Calu3 (cell line): ENCODE measurements around the gene PSMB3. TPM values are rescaled to one million over a fixed set of nuclear protein-coding genes. Genes with fewer than 3 reads are reported as not detected.

Experiments used
- BruUV-seq: library from RNA; stranded (reverse); fragments of 400-500 nt; replicated peaks from 2 replicates; lab custom pipeline; 2021; lab: Mats Ljungman, UMichigan
- CTCF ChIA-PET: fragments of 300-600 bp; sonication (Branson Sonifier 250); formaldehyde crosslinking; loops from one replicate; lab custom pipeline; 2022; ENCODE audit warnings: antibody characterized with exemption; lab: Charles Lee
- DNase-seq: peaks from one replicate; pipeline ENCODE4 v3.0.0; 2022
- H3K27ac Mint-ChIP-seq: one replicate; pipeline ENCODE4 v1.8.0; 2022; ENCODE audit warnings: mixed read lengths; ENCODE audit not compliant: unreplicated experiment
- H3K27me3 Mint-ChIP-seq: one replicate; pipeline ENCODE4 v1.8.0; 2022; ENCODE audit warnings: mixed read lengths; ENCODE audit not compliant: unreplicated experiment
- H3K36me3 Mint-ChIP-seq: one replicate; pipeline ENCODE4 v1.8.0; 2022; ENCODE audit warnings: mild to moderate bottlenecking, moderate library complexity, mixed read lengths; ENCODE audit not compliant: insufficient read depth, unreplicated experiment
- H3K4me1 Mint-ChIP-seq: one replicate; pipeline ENCODE4 v1.8.0; 2022; ENCODE audit warnings: mild to moderate bottlenecking, low read depth, mixed read lengths; ENCODE audit not compliant: unreplicated experiment
- H3K4me3 Mint-ChIP-seq: one replicate; pipeline ENCODE4 v1.8.0; 2022; ENCODE audit warnings: mild to moderate bottlenecking, low read depth, moderate library complexity, mixed read lengths; ENCODE audit not compliant: unreplicated experiment
- H3K9me3 Mint-ChIP-seq: one replicate; pipeline ENCODE4 v1.8.0; 2022; ENCODE audit warnings: low read depth, mixed read lengths; ENCODE audit not compliant: unreplicated experiment
- intact Hi-C: fragments of 100-400 bp; cut with micrococcal nuclease; formaldehyde crosslinking; loops from one replicate; pipeline ENCODE4 v1.10.0; 2022; ENCODE audit not compliant: unreplicated experiment
- total RNA-seq: library from RNA; stranded (reverse); gene quantifications from 2 replicates; pipeline ENCODE4 v1.2.3, GENCODE V29; 2022
- TF ChIP-seq, protein P1 (sequence below): fragments of 200-600 bp; IDR thresholded peaks from one replicate; pipeline ENCODE4 v1.8.0; 2022; ENCODE audit warnings: antibody characterized with exemption; ENCODE audit not compliant: unreplicated experiment

Gene PSMB3
- total RNA-seq, 1 experiment from 2014 or later: 935 TPM

DNA sequence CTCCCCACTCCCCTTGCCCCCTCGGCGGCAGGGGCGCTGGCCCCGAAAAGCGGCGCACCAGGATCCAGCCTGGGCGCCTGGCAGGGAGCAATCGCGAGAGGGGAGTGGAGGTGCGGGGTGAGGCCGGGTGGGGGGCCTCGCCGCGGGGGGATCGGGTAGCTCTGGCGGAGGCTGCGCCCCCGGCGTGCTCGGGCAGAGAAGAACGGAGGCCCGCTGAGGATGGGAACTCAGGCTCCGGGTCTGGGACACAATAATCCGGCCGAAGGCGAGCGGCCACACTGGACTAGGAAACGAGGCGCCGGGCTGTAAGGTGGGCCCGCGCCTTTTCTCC is 3.7 kb upstream of the PSMB3 start:
- TF ChIP-seq, protein P1, sequence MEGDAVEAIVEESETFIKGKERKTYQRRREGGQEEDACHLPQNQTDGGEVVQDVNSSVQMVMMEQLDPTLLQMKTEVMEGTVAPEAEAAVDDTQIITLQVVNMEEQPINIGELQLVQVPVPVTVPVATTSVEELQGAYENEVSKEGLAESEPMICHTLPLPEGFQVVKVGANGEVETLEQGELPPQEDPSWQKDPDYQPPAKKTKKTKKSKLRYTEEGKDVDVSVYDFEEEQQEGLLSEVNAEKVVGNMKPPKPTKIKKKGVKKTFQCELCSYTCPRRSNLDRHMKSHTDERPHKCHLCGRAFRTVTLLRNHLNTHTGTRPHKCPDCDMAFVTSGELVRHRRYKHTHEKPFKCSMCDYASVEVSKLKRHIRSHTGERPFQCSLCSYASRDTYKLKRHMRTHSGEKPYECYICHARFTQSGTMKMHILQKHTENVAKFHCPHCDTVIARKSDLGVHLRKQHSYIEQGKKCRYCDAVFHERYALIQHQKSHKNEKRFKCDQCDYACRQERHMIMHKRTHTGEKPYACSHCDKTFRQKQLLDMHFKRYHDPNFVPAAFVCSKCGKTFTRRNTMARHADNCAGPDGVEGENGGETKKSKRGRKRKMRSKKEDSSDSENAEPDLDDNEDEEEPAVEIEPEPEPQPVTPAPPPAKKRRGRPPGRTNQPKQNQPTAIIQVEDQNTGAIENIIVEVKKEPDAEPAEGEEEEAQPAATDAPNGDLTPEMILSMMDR: peak; percentile 21
- Mint-ChIP-seq H3K4me1 (peaks cover 54% of the 10 kb centered on the region), H3K27me3 (no peaks in the 10 kb centered on the region), H3K36me3 (peaks cover 100% of the 10 kb centered on the region), H3K9me3 (no peaks in the 10 kb centered on the region), H3K4me3 (peak overlapping the region; percentile 78), H3K27ac (no peak overlapping the region)
- intact Hi-C loops: loop anchor here (1.0 kb wide), 1 partner anchor 43 kb away; no protein-coding TSS in a partner anchor
- DNase-seq: no peak
- BruUV-seq: no TSS peak
- CTCF ChIA-PET: interaction anchor here (0.6 to 1.8 kb wide), 3 partner anchors 9 to 116 kb away, joined by 3 to 14 read pairs (median 4); partner anchors contain the start of gene CISD3

DNA sequence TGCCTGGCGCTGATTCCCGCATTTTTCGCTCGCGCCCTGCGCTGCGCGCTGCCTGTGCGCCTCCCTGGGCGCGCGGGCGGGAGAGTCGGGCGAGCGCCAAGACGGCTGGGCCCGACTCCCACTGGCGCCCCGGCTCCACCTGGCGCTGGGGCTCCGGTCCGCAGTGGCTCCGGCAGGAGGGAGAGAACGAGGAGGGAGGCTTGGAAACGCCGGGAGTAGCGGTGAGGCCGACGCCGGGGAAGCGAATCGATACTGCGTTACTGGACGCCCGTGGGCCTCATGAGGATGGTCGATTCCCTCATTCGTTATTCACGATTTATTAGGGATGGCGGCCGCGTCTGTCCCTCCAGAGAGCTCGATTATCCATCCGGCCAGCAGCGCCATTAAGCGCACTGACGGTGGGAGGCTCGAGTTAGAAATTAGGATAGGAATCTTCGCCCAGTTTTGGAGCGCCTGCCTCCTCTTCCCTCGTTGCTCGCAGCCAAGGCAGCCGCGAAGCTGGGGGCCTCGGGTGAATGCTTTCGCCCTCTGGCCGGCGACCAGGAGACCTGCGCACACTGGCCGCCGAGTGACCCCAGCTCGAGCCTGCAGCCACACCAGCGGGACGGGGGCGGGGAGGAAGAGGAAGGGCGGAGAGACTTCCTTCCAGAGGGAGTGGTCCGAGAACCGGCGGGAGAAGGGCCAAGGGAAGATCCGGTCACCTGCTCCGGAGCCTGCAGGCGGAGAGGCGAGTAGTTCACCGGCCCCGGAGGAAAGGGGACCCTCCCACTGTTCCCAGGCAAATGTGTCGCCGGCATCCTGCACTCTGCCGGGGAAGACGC is 3.1 kb upstream of the PSMB3 start:
- peak overlapping the region; percentile 78 for H3K4me3 Mint-ChIP-seq
- intact Hi-C loops: loop anchor here (1.0 to 5.0 kb wide), 4 partner anchors 43 to 403 kb away; partner anchors contain the start of gene PLXDC1
- CTCF ChIA-PET: interaction anchor here (0.6 to 1.9 kb wide), 11 partner anchors 9 to 1096 kb away, joined by 3 to 14 read pairs (median 5); partner anchors contain the start of gene CISD3
- TF ChIP-seq, protein P1: no peak
- peaks cover 52% of the 10 kb centered on the region for H3K4me1 Mint-ChIP-seq
- peaks cover 99% of the 10 kb centered on the region for H3K36me3 Mint-ChIP-seq
- peak overlapping the region; percentile 85 for H3K27ac Mint-ChIP-seq
- DNase-seq: peak; percentile 100
- H3K9me3 Mint-ChIP-seq: no peaks in the 10 kb centered on the region
- BruUV-seq: TSS peak; percentile 73
- no peaks in the 10 kb centered on the region for H3K27me3 Mint-ChIP-seq

DNA sequence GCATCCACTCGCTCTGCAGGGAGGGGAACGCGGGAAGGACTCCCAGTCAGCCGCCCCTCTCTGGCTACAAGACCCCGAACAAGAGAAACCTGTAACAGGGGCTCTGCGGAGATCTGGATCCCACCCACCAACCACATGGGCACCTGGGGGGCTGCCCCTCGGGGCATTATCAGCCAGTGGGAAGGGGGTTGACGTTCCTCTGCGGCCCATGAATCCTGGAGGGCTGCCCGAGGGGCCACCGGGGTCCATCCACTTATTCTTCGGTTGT is 2.6 kb upstream of the PSMB3 start:
- intact Hi-C loops: loop anchor here (2.0 to 5.0 kb wide), 3 partner anchors 47 to 402 kb away; partner anchors contain the start of gene PLXDC1
- Mint-ChIP-seq H3K36me3 (peaks cover 98% of the 10 kb centered on the region), H3K27me3 (no peaks in the 10 kb centered on the region), H3K9me3 (no peaks in the 10 kb centered on the region), H3K4me1 (peaks cover 47% of the 10 kb centered on the region), H3K27ac (peak overlapping the region; percentile 85), H3K4me3 (peak overlapping the region; percentile 78)
- BruUV-seq: no TSS peak
- TF ChIP-seq, protein P1: peak; percentile 8
- CTCF ChIA-PET: interaction anchor here (0.9 to 1.9 kb wide), 5 partner anchors 15 to 404 kb away, joined by 3 to 14 read pairs (median 7); partner anchors contain the start of gene CISD3
- DNase-seq: no peak

DNA sequence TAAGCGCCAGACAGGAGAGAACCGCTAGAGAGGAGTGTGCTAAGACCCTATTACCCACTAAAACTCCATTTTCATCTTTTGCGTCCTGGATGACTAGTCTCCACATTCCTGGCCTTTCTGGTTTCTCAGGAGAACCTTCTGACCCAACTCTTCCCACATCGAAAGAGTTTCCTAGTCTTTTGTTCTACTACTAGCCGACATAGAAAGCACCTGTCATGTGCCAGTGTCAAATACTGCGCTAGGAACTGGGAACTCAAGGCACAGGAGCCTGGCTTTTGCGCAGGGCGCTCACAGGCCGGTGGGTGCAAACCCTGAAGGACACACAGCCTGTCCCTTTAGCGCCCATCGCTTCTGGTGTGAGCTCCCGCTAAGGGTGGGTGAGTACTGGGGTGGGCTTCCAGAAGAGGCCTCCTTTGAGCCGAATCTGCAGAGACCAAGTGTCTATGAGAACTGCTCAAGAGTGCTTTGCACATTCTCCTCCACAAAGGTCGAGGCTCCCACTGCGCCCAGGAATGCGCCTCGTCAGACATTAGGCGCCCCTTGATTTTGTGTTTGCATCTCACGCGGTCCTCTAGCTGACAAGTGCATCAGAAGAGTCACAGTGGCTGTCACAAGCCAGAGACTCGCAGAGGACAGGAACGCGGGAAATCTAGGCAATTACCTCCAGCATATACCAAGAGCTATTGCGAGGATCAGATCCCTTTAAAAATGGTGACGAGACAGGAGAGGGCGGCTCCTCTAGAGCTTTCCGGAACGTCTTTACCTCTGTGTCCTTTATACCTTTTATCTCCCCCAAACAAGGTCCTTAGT is 2.0 kb upstream of the PSMB3 start:
- H3K4me1 Mint-ChIP-seq: peaks cover 44% of the 10 kb centered on the region
- CTCF ChIA-PET: interaction anchor here (0.6 to 1.9 kb wide), 9 partner anchors 15 to 496 kb away, joined by 3 to 11 read pairs (median 3); partner anchors contain the start of genes ARHGAP23 and LASP1
- peak overlapping the region; percentile 85 for H3K27ac Mint-ChIP-seq
- no peaks in the 10 kb centered on the region for H3K9me3 Mint-ChIP-seq
- no peaks in the 10 kb centered on the region for H3K27me3 Mint-ChIP-seq
- intact Hi-C loops: loop anchor here (2.0 to 5.0 kb wide), 3 partner anchors 48 to 402 kb away; partner anchors contain the start of gene PLXDC1
- TF ChIP-seq, protein P1: no peak
- peaks cover 92% of the 10 kb centered on the region for H3K36me3 Mint-ChIP-seq
- H3K4me3 Mint-ChIP-seq: peak overlapping the region; percentile 78
- BruUV-seq: no TSS peak
- peak; percentile 56 for DNase-seq
